SHP77 treated with DMSO at 0.1 percent for 48 hours (cell line): ENCODE results near the gene CDH24.

Experiments
- DNase-seq: peaks from one replicate; lab custom pipeline; 2025; lab: John Stamatoyannopoulos, UW

CDH24 gene

GRCh38 chr14:23056956-23057756 is at the start of gene CDH24:
CDH24 (minus strand) TSS chr14:23057520; CDS start chr14:23055733, 1,787 bp downstream.
- DNase-seq: no peak

GRCh38 chr14:23106747-23107045 is 49.4 kb upstream of the CDH24 start:
- no peak for DNase-seq

GRCh38 chr14:23105348-23105824 is 48.1 kb upstream of the CDH24 start:
- DNase-seq: no peak

- no peak for DNase-seq
Measured at GRCh38 chr14:23104591-23105347, 47.4 kb upstream of the CDH24 start, which contains the start of gene CIROP. CIROP (minus strand) TSS chr14:23104989; CDS start chr14:23104920, 69 bp downstream.

- DNase-seq: no peak
Measured at GRCh38 chr14:23104070-23104590, 46.8 kb upstream of the CDH24 start.

GRCh38 chr14:23103581-23103980 is 46.3 kb upstream of the CDH24 start:
- no peak for DNase-seq

- DNase-seq: no peak
Measured at GRCh38 chr14:23102801-23103200, 45.5 kb upstream of the CDH24 start.

- no peak for DNase-seq
Measured at GRCh38 chr14:23101986-23102625, 44.8 kb upstream of the CDH24 start.

- DNase-seq: no peak
Measured at GRCh38 chr14:23101213-23101970, 44.1 kb upstream of the CDH24 start.

- no peak for DNase-seq
Measured at GRCh38 chr14:23099212-23099861, 42.0 kb upstream of the CDH24 start.

GRCh38 chr14:23097786-23098185 is 40.5 kb upstream of the CDH24 start:
- no peak for DNase-seq

GRCh38 chr14:23095196-23096108 is 38.1 kb upstream of the CDH24 start, which contains the start of gene C14orf119:
C14orf119 (plus strand) TSS chr14:23095505; CDS start chr14:23097659, 2,154 bp downstream.
- no peak for DNase-seq

- no peak for DNase-seq
Measured at GRCh38 chr14:23094666-23095195, 37.4 kb upstream of the CDH24 start, which contains the start of gene ACIN1. ACIN1 (minus strand) TSS chr14:23095136; CDS start chr14:23095112, 24 bp downstream.

- DNase-seq: no peak
Measured at GRCh38 chr14:23093991-23094665, 36.8 kb upstream of the CDH24 start.

- DNase-seq: no peak
Measured at GRCh38 chr14:23093526-23093925, 36.2 kb upstream of the CDH24 start.

GRCh38 chr14:23093104-23093503 is 35.8 kb upstream of the CDH24 start:
- DNase-seq: no peak

- DNase-seq: no peak
Measured at GRCh38 chr14:23091294-23092225, 34.2 kb upstream of the CDH24 start.

- no peak for DNase-seq
Measured at GRCh38 chr14:23090254-23090636, 32.9 kb upstream of the CDH24 start.
